H1 (cell line): Measurements from ENCODE around the gene HDAC10.
A peak's percentile ranks its signal among the peaks of the same experiment; 100 is the strongest.

Source experiments
- HDAC6 ChIP-seq: IDR thresholded peaks from one replicate; pipeline ENCODE4 v1.7.1; 2012; ENCODE audit warnings: low read depth, mild to moderate bottlenecking, inconsistent platforms, low read length, moderate library complexity
- JUND ChIP-seq: IDR thresholded peaks from 2 replicates; pipeline ENCODE4 v1.6.1; 2011; ENCODE audit warnings: mild to moderate bottlenecking, improper control_type of control experiment, low read length
- POLR2A ChIP-seq, 2 experiments: IDR thresholded peaks; 1 replicate in 1 of 2; 2 replicates in 1 of 2; pipeline ENCODE4 v1.6.1; 2011; ENCODE audit warnings: low read depth in 2 of 2, low read length in 2 of 2, mild to moderate bottlenecking in 2 of 2; ENCODE audit errors: control extremely low read depth in 1 of 2
- POLR2AphosphoS5 ChIP-seq: IDR thresholded peaks from 2 replicates; pipeline ENCODE4 v1.6.1; 2011; ENCODE audit warnings: low read depth, low read length
- RAD21 ChIP-seq, 2 experiments: IDR thresholded peaks in 1 of 2; conservative IDR thresholded peaks in 1 of 2; 2 replicates each; pipeline ENCODE4 v1.6.1; 2011; ENCODE audit warnings: low read depth in 2 of 2, low read length in 2 of 2, improper control_type of control experiment in 1 of 2, inconsistent platforms in 1 of 2, mild to moderate bottlenecking in 1 of 2, moderate library complexity in 1 of 2
- TF ChIP-seq, protein P1 (sequence below), 3 experiments: IDR thresholded peaks; 1 replicate in 2 of 3; 2 replicates in 1 of 3; pipeline versions ENCODE4 v1.5.1 to v1.6.1; 2011; ENCODE audit warnings: low read length in 3 of 3, mild to moderate bottlenecking in 3 of 3, inconsistent platforms in 2 of 3, low read depth in 1 of 3, moderate library complexity in 1 of 3; ENCODE audit not compliant: insufficient read depth in 1 of 3; ENCODE audit errors: control extremely low read depth in 1 of 3

DNA sequence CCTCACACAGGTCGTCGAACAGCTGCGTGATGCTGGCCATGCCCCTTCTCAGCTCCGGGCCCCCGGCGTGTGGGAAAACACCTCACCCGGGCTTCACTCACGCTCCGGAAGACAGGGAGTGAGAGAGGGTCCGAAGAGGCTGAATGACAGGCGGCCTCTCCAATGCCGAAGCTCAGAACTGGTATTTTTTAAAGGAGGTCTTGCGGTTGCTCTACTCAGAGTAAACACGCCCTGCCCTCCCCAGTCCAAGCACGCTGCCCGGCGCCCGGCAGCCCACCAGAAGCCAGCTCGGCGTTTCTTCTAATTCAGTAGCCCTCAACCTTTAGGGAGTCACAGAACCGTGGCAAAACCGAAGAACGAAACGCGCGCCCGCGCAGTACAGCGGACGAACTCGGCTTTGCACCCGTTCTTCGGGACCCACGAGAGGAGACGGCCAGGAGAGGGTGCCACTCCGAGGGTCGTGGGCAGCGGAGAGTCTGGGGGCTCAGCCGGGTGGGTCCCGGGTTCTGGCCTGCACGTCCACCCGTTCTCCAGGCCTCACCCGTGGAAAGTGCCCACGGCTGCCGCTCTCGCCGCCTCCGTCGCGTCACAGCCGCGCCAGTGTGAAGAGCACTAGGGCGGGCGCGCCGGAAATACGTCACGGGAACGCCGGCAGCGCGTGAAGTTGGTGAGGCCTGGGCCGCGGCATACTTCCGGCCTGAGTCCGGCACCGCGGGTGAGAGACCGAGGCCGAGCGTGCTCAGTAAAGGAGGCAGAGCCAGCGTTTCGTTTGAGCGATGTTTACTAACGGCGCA is 6.4 kb downstream of the HDAC10 start, which contains the start of gene TUBGCP6:
- TF ChIP-seq RAD21 (IDR thresholded peaks at IDR 0.05 in 1 of 2, conservative IDR thresholded peaks at IDR 0.05 in 1 of 2; ENCODE audit: low read depth in 2 of 2, low read length in 2 of 2) (no peak), JUND (no peak; the same call in 1 of the 2 replicates), POLR2A (IDR thresholded peaks at IDR 0.05; ENCODE audit: control extremely low read depth in 1 of 2, low read depth in 2 of 2, low read length in 2 of 2) (peak in 1 of 2 experiments; percentile 90; a peak in 2 of 3 replicates), POLR2AphosphoS5 (peak; percentile 90), HDAC6 (no peak)
- TF ChIP-seq, protein P1, sequence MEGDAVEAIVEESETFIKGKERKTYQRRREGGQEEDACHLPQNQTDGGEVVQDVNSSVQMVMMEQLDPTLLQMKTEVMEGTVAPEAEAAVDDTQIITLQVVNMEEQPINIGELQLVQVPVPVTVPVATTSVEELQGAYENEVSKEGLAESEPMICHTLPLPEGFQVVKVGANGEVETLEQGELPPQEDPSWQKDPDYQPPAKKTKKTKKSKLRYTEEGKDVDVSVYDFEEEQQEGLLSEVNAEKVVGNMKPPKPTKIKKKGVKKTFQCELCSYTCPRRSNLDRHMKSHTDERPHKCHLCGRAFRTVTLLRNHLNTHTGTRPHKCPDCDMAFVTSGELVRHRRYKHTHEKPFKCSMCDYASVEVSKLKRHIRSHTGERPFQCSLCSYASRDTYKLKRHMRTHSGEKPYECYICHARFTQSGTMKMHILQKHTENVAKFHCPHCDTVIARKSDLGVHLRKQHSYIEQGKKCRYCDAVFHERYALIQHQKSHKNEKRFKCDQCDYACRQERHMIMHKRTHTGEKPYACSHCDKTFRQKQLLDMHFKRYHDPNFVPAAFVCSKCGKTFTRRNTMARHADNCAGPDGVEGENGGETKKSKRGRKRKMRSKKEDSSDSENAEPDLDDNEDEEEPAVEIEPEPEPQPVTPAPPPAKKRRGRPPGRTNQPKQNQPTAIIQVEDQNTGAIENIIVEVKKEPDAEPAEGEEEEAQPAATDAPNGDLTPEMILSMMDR (IDR thresholded peaks at IDR 0.05; ENCODE audit: control extremely low read depth in 1 of 3, insufficient read depth in 1 of 3, low read depth in 1 of 3, low read length in 3 of 3) = peak in 2 of 3 experiments; percentile 8 to 16; a peak in 3 of 4 replicates
